Regular cardiac myocyte (primary cell): ENCODE measurements around the gene MACROH2A1. TPM values are rescaled to one million over a fixed set of nuclear protein-coding genes. Genes with fewer than 3 reads are reported as not detected.

ENCODE experiments used
- total RNA-seq: library from RNA; depleted of rRNA; stranded (reverse); fragments of >200 nt; gene quantifications from 2 replicates; pipeline ENCODE4 v1.2.3, GENCODE V29; 2014

Gene MACROH2A1
- total RNA-seq: 180 and 219 TPM in 2 replicates

GRCh38 chr5:135398855-135399793 is at the start of gene MACROH2A1:
MACROH2A1 (minus strand) TSS chr5:135399231; CDS start chr5:135389093, 10,138 bp downstream.

GRCh38 chr5:135447298-135447929 is 48.4 kb upstream of the MACROH2A1 start, which contains the start of gene DCANP1:
DCANP1 (minus strand) TSS chr5:135447348; CDS start chr5:135447108, 240 bp downstream.

Other genes starting within 250 kb of the MACROH2A1 start
- not detected in 2 replicates for gene DCANP1, start 48.1 kb upstream of the MACROH2A1 start, total RNA-seq
- not detected in 2 replicates for gene TIFAB, start 53.1 kb upstream of the MACROH2A1 start, total RNA-seq
- gene NEUROG1, start 136.7 kb upstream of the MACROH2A1 start, total RNA-seq: not detected in 2 replicates
- under 0.01 and 0.56 TPM in 2 replicates for gene CXCL14, start 179.8 kb upstream of the MACROH2A1 start, total RNA-seq